Measurements from ENCODE around the gene MAP3K14.

The MAP3K14 gene

GRCh38 chr17:45231481-45232116 is 85.2 kb downstream of the MAP3K14 start:
- no peak for DNase-seq

GRCh38 chr17:45230787-45231480 is 85.9 kb downstream of the MAP3K14 start:
- DNase-seq, result no peak

- DNase-seq, result no peak
Observed at GRCh38 chr17:45230410-45230786, 86.4 kb downstream of the MAP3K14 start.

GRCh38 chr17:45229681-45230409 is 87.0 kb downstream of the MAP3K14 start:
- no peak for DNase-seq

GRCh38 chr17:45228763-45229539 is 87.9 kb downstream of the MAP3K14 start:
- DNase-seq, result peak; percentile 80

GRCh38 chr17:45227926-45228762 is 88.7 kb downstream of the MAP3K14 start:
- DNase-seq, result no peak

GRCh38 chr17:45227101-45227925 is 89.5 kb downstream of the MAP3K14 start:
- no peak for DNase-seq

- no peak for DNase-seq
Observed at GRCh38 chr17:45226576-45226975, 90.2 kb downstream of the MAP3K14 start.

GRCh38 chr17:45225964-45226530 is 90.8 kb downstream of the MAP3K14 start:
- DNase-seq, result peak; percentile 92

- peak; percentile 42 for DNase-seq
Observed at GRCh38 chr17:45225051-45225700, 91.6 kb downstream of the MAP3K14 start.

- DNase-seq, result no peak
Observed at GRCh38 chr17:45224671-45225050, 92.2 kb downstream of the MAP3K14 start.

- peak; percentile 49 for DNase-seq
Observed at GRCh38 chr17:45223539-45224528, 93.0 kb downstream of the MAP3K14 start.

GRCh38 chr17:45222996-45223538 is 93.8 kb downstream of the MAP3K14 start:
- DNase-seq, result no peak

- peak; percentile 52 for DNase-seq
Observed at GRCh38 chr17:45222289-45222995, 94.4 kb downstream of the MAP3K14 start.

- no peak for DNase-seq
Observed at GRCh38 chr17:45222014-45222288, 94.9 kb downstream of the MAP3K14 start.

- peak; percentile 51 for DNase-seq
Observed at GRCh38 chr17:45221081-45222013, 95.5 kb downstream of the MAP3K14 start, which contains the start of gene FMNL1. FMNL1 (plus strand) TSS chr17:45221885; CDS start chr17:45222125, 240 bp downstream.

GRCh38 chr17:45220079-45220478 is 96.7 kb downstream of the MAP3K14 start:
- DNase-seq, result no peak

Data from activated naive CD4-positive, alpha-beta T cell treated with anti-CD3 and anti-CD28 coated beads, Interleukin-2, amount 50 U/mL, for 16 hours (primary cell).